SW480 (cell line): ENCODE results near the gene OR6C70.
"Not testable (repeated sequence)": the region's sequence is repeated elsewhere in the genome, so short reads cannot be mapped to it uniquely, and the experiment has no call there.

Experiments used
- DNase-seq: peaks from one replicate; pipeline ENCODE4 v3.0.0-alpha.2; 2016; ENCODE audit warnings: low spot score

OR6C70 gene

DNA sequence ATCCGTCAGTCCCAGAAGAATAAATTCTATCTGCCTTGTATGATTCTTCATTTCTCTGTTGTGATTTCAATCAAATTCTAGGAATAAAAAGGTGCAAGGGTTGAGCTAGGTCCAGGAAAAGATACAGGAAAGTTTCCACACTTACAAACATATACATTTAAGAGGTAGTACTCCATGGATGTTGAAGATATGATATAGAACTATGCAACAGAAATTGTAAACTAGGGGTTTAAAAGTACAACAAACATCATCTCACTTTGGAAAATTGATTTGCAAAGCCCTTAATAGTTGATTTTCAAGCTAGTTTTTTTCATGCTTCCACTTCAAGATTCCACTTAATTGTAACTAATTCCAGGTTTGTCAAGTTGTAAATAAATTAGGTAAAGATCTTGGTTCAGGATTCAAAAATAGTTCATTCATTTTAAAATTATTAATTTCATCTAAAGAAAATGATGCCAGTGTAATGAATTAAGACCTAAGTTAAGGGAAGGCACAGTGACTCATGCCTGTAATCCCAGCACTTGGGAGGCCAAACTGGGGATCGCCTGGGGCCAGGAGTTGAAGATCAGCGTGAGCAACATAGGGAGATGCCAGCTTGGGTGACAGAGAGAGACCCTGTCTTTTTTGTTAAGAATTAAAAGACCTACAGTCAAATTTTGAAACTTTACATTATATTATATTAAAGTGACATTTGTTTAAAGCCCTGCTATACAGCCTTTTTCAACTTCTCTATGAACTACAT is at the start of gene OR6C70:
Gene OR6C70, minus strand, starts transcription at position 51 of the 742 bp plus-strand sequence. Its CDS starts 0 bp downstream, at position 51.
- DNase-seq, result no peak

GRCh38 chr12:55516391-55516790 is 46.5 kb upstream of the OR6C70 start:
- no peak for DNase-seq

- no peak for DNase-seq
Measured at GRCh38 chr12:55515696-55516095, 45.8 kb upstream of the OR6C70 start.

DNA sequence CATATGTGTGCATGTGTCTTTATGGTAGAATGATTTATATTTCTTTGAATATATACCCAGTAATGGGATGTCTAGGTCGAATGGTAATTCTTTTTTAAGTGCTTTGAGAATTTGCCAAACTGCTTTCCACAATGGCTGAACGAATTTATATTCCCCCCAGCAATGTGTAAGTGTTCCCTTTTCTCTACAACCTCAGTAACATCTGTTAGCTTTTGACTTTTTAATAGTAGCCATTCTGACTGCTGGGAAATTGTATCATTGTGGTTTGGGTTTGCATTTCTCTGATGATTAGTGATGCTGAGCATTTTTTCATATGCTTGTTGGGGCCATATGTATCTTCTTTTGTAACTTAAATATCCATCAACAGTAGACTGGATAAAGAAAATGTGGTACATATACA is 31.7 kb upstream of the OR6C70 start:
- no peak for DNase-seq

- DNase-seq, result peak; percentile 28
Measured at GRCh38 chr12:55499810-55500252, 29.9 kb upstream of the OR6C70 start.

- DNase-seq, result no peak
Measured at GRCh38 chr12:55499231-55499630, 29.3 kb upstream of the OR6C70 start.

DNA sequence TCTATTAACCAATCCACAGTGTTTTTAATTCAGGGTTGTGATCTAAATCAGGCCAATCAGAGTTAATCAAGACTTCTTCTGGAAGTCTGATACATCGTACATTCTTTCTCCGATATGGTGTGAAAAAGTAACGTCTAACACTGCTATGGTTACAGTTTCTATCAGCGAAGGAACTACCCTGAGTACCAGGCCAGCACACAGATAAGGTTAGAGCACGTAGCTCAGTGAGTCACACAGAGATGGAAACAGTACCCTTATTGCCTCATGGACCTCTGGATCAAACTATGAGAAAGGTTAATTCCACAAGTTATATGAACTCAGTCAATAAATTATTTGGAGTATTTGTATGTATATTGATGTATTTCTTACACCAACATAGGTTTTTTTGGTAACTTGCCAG is 25.6 kb upstream of the OR6C70 start:
- no peak for DNase-seq

GRCh38 chr12:55492078-55492477 is 22.1 kb upstream of the OR6C70 start, which contains the start of gene OR6C68:
TSS of gene OR6C68 (plus strand) at chr12:55492378. CDS start at chr12:55492378, 0 bp downstream.
- no peak for DNase-seq

- DNase-seq, result not testable (repeated sequence)
Measured at GRCh38 chr12:55484284-55484683, 14.3 kb upstream of the OR6C70 start.

DNA sequence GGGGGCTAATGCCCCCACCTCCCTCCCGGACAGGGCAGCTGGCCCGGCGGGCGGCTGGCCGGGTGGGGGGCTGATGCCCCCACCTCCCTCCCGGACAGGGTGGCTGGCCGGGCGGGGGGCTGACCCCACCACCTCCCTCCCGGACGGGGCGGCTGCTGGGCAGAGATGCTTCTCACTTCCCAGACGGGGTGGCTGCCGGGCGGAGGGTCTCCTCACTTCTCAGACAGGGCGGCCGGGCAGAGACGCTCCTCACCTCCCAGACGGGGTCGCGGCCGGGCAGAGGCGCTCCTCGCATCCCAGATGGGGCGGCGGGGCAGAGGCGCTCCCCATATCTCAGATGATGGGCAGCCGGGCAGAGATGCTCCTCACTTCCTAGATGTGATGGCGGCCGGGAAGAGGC is 9.2 kb upstream of the OR6C70 start:
- not testable (repeated sequence) for DNase-seq

- DNase-seq, result no peak
Measured at GRCh38 chr12:55472264-55472663, 2.3 kb upstream of the OR6C70 start.

GRCh38 chr12:55469291-55469690 is 647 bp downstream of the OR6C70 start:
- no peak for DNase-seq

DNA sequence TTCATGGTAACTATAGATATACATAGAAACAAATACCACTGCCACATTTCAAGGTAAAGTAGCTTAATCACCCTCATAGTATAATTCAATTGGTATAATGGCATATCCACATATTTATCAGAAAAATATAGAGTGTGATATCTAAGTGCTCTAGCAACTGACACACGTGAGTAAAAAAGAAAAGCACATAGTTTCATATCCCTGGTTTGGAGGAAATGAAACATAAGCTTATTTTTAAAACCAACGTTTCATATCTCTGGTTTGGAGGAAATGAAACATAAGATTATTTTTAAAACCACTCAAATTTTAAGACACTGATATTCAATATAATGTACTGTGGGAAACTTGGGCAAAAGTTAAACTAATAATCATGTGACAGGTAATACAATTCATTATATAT is 2.1 kb downstream of the OR6C70 start:
- DNase-seq, result no peak

GRCh38 chr12:55464926-55465325 is 5.0 kb downstream of the OR6C70 start:
- DNase-seq, result not testable (repeated sequence)

DNA sequence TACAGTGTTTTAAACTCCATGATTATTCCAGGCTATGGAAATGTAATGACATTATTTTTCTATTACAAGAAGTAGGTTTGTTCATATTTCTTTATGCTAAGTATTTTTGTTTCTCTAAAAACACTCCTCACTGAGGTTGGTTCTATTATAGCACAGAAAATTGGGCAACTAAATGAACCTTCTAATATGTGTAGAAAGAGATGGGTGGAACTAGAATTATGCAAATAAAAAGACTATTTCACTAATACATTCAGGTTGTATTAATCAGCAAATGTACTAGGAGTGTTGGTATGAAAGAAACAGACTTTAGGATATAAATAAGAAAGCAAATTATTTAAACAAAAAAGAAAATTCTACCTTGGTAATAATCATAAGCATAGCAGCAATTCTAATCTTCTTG is 21.1 kb downstream of the OR6C70 start:
- DNase-seq, result no peak

DNA sequence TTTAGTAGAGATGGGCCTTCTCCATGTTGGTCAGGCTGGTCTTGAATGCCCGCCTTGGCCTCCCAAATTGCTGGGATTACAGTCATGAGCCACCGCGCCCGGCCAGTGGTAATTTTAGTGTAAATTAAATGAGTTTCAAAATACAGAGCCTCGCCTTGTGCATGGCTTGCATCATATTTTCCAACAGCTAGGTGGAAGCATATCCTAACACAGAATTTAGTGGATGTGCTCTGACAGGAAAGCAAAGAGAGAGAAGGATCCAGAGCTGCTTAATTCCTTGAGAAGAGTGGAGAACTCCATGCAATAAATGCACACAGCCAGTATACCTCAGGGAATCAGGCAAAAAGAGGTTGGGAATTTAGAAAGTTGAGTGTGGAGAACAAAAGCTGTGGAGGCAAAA is 23.6 kb downstream of the OR6C70 start:
- no peak for DNase-seq

GRCh38 chr12:55445357-55445756 is 24.6 kb downstream of the OR6C70 start:
- DNase-seq, result no peak

DNA sequence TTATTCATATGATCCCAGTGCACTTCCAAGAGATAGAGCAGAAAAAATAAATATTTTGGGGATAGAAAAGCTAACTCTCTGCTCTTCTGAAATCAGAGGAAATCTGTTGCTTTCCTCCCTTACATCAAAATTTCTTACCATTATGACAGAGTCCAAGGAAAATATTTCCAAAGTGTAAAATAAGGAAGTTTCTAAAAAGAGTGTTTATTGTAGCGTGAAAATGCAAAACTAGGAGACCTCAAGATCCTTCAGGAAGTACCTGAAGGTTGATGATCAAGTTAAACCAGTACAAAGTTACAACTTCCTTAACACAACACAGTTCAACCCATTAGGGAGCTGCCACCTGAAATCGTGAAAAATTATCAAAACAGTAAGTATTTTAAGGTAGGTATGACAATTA is 26.2 kb downstream of the OR6C70 start, which contains the start of gene OR6C2:
Gene OR6C2, plus strand, starts transcription at position 301 of the 400 bp plus-strand sequence. CDS start 8,138 bp downstream, outside the sequence.
- DNase-seq, result no peak

DNA sequence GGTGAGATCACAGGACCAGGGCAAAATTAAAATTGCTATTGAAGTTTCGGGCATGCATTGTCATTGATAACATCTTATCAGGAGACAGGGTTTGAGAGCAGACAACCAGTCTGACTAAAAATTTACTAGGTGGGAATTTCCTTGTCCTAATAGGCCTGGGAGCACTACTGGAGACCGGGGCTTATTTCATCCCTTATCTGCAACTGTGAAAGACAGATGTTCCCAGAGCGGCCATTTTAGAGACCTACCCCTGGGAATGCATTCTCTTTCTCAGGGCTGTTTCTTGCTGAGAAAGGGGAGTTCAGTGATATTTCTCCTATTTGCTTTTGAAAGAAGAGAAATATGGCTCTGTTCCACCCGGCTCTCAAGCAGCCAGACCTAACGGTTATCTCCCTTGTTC is 28.7 kb downstream of the OR6C70 start:
- not testable (repeated sequence) for DNase-seq

DNA sequence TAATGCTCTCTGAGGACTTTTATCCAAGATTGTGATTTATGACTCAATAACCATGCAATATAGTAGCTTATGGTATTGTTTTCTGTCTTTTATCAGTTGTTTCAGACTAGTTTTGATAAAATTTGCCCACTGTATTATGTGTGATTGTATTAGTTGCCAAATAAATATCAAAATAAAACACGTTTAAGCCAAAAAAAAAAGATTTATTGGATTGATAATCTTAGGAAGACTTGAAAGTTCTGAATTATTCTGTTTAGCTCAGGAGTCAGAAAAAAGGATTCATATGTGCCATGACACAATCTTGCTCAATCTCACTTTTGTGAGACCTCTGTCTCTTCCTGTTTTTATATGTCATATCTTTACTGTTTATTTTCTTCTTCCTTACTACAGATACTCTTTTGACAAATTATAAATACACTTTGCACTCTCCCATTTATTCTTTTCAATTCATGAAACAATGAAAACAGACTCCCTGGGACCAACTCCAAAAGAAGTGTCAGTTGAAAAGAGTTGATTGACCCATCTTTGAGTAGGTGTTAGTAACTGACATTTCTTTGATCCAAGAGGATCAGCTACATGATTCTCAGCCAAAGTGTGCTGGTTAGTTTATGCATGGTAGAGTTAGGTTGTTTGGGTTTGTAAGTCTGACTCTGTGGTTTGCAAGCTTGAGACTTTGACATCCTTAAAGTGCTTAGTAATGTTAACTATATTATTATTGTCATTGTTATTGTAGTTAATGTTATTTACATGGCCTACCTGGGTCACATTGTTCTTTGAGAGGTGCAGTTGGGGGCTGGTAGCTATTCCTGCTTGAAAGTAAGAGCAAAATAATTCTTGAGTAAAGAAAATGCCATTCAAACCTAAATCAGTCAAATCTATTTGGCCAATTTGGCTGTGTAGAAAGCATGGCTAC is 41.4 kb downstream of the OR6C70 start:
- no peak for DNase-seq

DNA sequence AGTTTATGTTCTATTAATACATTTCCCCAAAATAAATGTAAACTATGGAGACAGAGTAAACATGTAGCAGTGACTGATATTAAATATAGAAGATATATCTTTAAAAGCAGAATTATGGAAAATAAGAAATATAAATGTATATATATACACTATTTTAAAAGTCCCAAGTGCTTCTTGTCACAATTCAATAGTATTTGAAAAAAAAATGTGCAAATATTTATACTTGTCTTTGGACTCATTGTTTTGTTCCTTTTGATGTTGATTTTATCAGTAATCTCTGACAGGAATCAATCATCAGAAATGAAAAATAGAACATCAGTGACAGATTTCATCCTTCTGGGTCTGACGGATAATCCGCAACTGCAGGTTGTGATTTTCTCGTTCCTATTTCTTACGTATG is 44.0 kb downstream of the OR6C70 start, which contains the start of gene OR6C76:
Gene OR6C76, plus strand, starts transcription at position 301 of the 400 bp plus-strand sequence. Its CDS starts 0 bp downstream, at position 301.
- DNase-seq, result no peak

DNA sequence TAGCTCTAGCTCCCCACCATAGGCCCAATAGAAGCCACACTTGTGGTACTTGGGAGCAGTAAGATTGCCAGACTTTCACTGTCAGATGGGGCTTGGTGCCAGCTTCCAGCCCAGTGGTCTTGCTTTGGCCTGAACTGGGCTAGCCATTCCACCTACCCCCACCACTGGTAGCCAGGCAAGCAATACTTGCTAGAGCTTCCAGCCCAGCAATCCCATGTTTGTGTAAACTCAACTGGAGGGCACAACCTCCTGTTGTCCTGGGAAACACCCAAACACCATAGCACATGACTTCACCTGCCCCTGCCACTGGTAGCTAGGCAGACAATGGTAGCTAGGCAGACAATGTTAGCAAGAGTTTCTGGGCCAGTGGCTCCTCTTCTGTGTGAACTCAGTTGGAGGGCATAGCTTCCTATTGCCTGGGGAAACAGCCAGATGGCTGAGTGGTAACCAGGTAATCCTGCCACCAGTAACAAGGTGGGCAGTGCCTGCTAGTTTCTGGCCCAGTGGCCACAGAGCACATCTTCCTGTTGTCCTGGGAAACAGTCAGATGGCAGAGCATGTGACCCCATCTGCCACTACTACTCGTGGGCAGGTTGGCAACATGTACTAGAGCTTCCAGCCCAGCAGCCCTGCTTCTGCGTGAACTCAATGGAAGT is 49.5 kb downstream of the OR6C70 start:
- DNase-seq, result no peak
